ENCODE measurements around the gene GTPBP10.

Gene GTPBP10

DNA sequence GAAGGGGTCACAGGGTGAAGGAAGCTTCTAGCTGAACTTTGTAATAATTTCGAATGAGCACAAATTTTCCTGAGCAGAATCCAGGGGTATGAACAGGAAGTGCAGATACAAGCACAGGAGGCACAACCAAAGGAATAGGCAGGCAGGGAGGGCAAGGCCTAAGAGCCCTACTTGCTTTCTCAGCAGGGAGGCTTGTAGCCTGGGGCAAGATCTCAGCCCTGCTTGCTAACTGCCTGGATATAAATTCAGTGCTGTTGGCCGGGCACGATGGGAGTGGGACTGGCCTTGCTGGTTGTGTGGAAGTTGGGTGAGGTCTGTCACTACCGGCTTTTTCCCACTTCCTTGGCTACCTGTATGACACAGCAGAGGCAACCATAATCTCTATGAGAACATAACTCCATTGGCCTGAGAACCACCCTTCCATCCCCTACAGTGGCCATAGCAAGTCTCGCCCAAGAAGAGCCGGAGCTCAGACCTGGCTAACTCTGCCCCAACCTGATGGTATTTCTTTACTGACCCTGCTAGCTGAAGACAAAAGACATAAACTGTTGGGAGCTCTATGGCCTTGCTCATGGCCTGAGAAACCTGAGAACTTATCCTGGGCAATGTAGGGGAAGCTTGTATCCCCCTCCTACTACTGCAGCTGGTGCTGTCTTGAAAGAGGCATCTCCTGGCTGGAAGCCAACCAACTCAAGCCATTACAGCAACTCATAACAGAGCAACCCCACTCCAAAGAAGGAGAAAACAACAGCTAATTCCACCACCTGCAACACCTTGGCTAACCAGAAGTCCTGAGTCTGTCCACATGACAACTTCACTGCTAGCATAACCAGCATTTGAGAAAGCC is 84.3 kb downstream of the GTPBP10 start:
- DNase-seq (ENCODE audit: low read depth in 2 of 2, low spot score in 1 of 2): no peak

DNA sequence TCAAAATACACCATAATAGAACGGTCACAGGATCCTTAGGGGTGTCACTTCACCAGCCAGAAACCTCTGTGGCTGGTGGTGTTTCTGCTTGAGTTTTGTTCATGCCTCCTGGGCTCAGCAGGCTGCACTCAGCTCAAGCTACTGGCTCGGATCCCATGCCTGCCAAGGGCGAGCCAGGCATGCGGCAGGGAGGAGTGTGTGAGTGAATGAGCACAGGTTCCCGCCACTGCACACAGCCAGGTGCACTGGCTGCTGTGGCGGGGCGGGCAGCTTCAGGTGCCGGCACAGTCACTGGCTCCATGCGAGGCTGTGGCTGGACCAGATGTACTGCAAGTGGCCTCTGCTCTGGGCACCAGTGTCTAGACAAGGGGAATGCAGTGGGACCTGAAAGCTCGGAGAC is 86.2 kb downstream of the GTPBP10 start:
- no peak for DNase-seq (ENCODE audit: low read depth in 2 of 2, low spot score in 1 of 2)

DNA sequence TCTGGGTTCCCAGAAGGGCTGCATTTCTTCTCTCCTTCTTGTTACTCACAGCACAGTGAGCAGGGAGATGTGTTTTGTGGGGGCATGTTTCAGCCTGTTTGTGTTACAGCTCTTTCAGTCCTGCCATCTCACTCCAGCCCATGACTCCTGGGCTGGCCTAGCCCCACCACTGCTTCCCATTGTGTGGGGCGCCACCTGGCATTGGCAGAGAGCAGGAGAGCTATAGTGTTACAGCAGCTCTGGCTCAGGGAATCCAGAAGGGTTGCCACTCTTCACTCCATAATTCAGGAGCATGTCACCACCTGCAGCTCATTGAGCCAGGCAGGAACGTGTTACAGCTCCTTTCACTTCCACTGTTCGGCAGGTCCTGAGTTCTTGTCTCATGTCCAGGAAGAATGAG is 86.7 kb downstream of the GTPBP10 start:
- DNase-seq (ENCODE audit: low read depth in 2 of 2, low spot score in 1 of 2): no peak
